ENCODE measurements around the gene BRD2.

BRD2 gene

GRCh38 chr6:33028220-33028849 is 59.9 kb downstream of the BRD2 start:
- TF ChIP-seq, protein P1, sequence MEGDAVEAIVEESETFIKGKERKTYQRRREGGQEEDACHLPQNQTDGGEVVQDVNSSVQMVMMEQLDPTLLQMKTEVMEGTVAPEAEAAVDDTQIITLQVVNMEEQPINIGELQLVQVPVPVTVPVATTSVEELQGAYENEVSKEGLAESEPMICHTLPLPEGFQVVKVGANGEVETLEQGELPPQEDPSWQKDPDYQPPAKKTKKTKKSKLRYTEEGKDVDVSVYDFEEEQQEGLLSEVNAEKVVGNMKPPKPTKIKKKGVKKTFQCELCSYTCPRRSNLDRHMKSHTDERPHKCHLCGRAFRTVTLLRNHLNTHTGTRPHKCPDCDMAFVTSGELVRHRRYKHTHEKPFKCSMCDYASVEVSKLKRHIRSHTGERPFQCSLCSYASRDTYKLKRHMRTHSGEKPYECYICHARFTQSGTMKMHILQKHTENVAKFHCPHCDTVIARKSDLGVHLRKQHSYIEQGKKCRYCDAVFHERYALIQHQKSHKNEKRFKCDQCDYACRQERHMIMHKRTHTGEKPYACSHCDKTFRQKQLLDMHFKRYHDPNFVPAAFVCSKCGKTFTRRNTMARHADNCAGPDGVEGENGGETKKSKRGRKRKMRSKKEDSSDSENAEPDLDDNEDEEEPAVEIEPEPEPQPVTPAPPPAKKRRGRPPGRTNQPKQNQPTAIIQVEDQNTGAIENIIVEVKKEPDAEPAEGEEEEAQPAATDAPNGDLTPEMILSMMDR (IDR thresholded peaks at IDR 0.05; ENCODE audit: control insufficient read depth, insufficient read depth, low read depth, low read length, missing control alignments): no peak
- H3K4me3 ChIP-seq (ENCODE audit: control insufficient read depth, low read depth, low read length): no peak overlapping the region
- DNase-seq (ENCODE audit: low read depth): no peak

- TF ChIP-seq, protein P1 (IDR thresholded peaks at IDR 0.05; ENCODE audit: control insufficient read depth, insufficient read depth, low read depth, low read length, missing control alignments): no peak
- H3K4me3 ChIP-seq (ENCODE audit: control insufficient read depth, low read depth, low read length): no peak overlapping the region
- no peak for DNase-seq (ENCODE audit: low read depth)
Observed at GRCh38 chr6:33029328-33030184, 61.2 kb downstream of the BRD2 start.

DNA sequence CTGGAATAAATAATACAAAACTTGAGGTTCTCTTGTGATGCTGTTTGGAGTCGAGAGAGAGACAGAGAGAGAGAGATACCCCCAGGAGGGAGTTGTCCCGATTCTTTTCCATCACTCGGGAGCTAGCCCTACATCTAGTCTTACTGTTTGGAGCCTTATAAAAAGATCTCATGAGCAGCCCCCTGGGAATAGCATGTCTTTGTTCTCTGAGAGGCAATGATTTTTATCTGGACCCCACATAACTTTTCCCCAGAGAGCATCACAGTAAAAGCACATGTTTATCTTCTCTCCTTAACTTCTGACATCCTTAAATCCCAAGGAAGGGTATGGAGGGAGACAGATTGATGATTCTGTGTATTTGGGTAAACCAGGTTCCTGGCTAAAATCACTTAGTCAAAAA is 61.9 kb downstream of the BRD2 start:
- TF ChIP-seq, protein P1 (IDR thresholded peaks at IDR 0.05; ENCODE audit: control insufficient read depth, insufficient read depth, low read depth, low read length, missing control alignments): no peak
- DNase-seq (ENCODE audit: low read depth): no peak
- no peak overlapping the region for H3K4me3 ChIP-seq (ENCODE audit: control insufficient read depth, low read depth, low read length)
